GM12878 (cell line): ENCODE data around the gene MAMLD1. TPM values are rescaled to one million over a fixed set of nuclear protein-coding genes. Genes with fewer than 3 reads are reported as not detected.

Experiments used
- ATAC-seq: fragments of 200-7000 bp; cut with Tn5 transposase; 3 replicates; pipeline ENCODE4 v1.9.1; 2020; ENCODE audit warnings: mild to moderate bottlenecking, moderate library complexity
- BruUV-seq: library from RNA; stranded (reverse); fragments of 400-500 nt; replicated peaks from 2 replicates; lab custom pipeline; 2021; lab: Mats Ljungman, UMichigan
- CTCF ChIA-PET: fragments of 300-600 bp; sonication (Branson Sonifier 250); formaldehyde crosslinking; extraction: SDS; loops from one replicate; lab custom pipeline; 2021; ENCODE audit warnings: inconsistent platforms; lab: Yijun Ruan, JAX
- POLR2A ChIA-PET: fragments of 350-600 bp; formaldehyde crosslinking; extraction: SDS; loops from one replicate; lab custom pipeline; 2021; ENCODE audit warnings: inconsistent platforms; lab: Charles Lee
- RAD21 ChIA-PET: fragments of 300-600 bp; sonication (Branson Sonifier 250); formaldehyde crosslinking; loops from one replicate; lab custom pipeline; 2023; ENCODE audit warnings: antibody characterized with exemption; ENCODE audit not compliant: unreplicated experiment; lab: Charles Lee
- SMC1A ChIA-PET: fragments of 300-600 bp; sonication (Branson Sonifier 250); formaldehyde crosslinking; loops from one replicate; lab custom pipeline; 2023; ENCODE audit not compliant: unreplicated experiment, uncharacterized antibody; lab: Charles Lee
- DNase-seq: peaks from one replicate; pipeline ENCODE4 v3.0.0-alpha.2; 2011; ENCODE audit warnings: low read depth, low spot score
- FAIRE-seq: peaks from 3 replicates; lab custom pipeline; 2011; peaks lifted over from hg19 to GRCh38; lab: Jason Lieb, UNC
- H2AFZ ChIP-seq: 2 replicates; pipeline ENCODE4 v1.6.0; 2011; ENCODE audit warnings: low read depth, low read length, control low read depth; ENCODE audit not compliant: control insufficient read depth
- H3K27ac ChIP-seq: 2 replicates; pipeline ENCODE4 v1.5.1; 2011; ENCODE audit warnings: control low read depth; ENCODE audit not compliant: control insufficient read depth, insufficient read depth
- H3K27me3 ChIP-seq, 2 experiments: replicated peaks in 1 of 2; 2 replicates each; pipeline versions ENCODE4 v1.6.0 to v1.6.1; 2011; ENCODE audit warnings: low read length in 1 of 2; ENCODE audit not compliant: control insufficient read depth in 2 of 2, insufficient read depth in 2 of 2
- H3K36me3 ChIP-seq, 2 experiments: 2 replicates each; pipeline ENCODE4 v1.5.1; 2011; ENCODE audit warnings: low read length in 1 of 2; ENCODE audit not compliant: control insufficient read depth in 2 of 2, insufficient read depth in 2 of 2
- H3K4me1 ChIP-seq: 2 replicates; pipeline ENCODE4 v1.6.1; 2011; ENCODE audit warnings: mild to moderate bottlenecking, low read length, moderate library complexity, mixed read lengths; ENCODE audit not compliant: control insufficient read depth, insufficient read depth
- H3K4me2 ChIP-seq: 2 replicates; pipeline ENCODE4 v1.6.0; 2011; ENCODE audit warnings: control low read depth; ENCODE audit not compliant: control insufficient read depth, insufficient read depth
- H3K4me3 ChIP-seq: fragments of 200-600 bp; sonication (generic); 2 replicates; pipeline ENCODE4 v1.5.1; 2016
- H3K79me2 ChIP-seq: 2 replicates; pipeline ENCODE4 v1.6.0; 2011; ENCODE audit warnings: low read length; ENCODE audit not compliant: control insufficient read depth, insufficient read depth
- H3K9ac ChIP-seq: 2 replicates; pipeline ENCODE4 v1.8.0; 2011; ENCODE audit warnings: low read length, control low read depth, mixed read lengths; ENCODE audit not compliant: control insufficient read depth, insufficient read depth
- H3K9me3 ChIP-seq: replicated peaks from 3 replicates; pipeline ENCODE4 v1.5.1; 2011; ENCODE audit warnings: mild to moderate bottlenecking, low read length; ENCODE audit not compliant: control insufficient read depth, insufficient read depth
- H4K20me1 ChIP-seq: 2 replicates; pipeline ENCODE4 v1.6.0; 2011; ENCODE audit not compliant: control insufficient read depth, insufficient read depth
- ATF7 ChIP-seq: fragments of 450-650 bp; IDR thresholded peaks from 2 replicates; pipeline ENCODE4 v1.6.1; 2016; ENCODE audit warnings: low read depth, mild to moderate bottlenecking
- CEBPB ChIP-seq, 2 experiments: fragments of 150-350 bp in 1 of 2; IDR thresholded peaks; 2 replicates each; pipeline ENCODE4 v1.6.1; 2012 to 2014; ENCODE audit warnings: low read depth in 2 of 2, low read length in 2 of 2, borderline replicate concordance in 1 of 2, inconsistent platforms in 1 of 2
- CHD1 ChIP-seq: IDR thresholded peaks from 2 replicates; pipeline ENCODE4 v1.6.1; 2012; ENCODE audit warnings: low read depth, low read length, improper control_type of control experiment
- ESRRA ChIP-seq: IDR thresholded peaks from 2 replicates; pipeline ENCODE4 v1.6.1; 2012; ENCODE audit warnings: mild to moderate bottlenecking, low read length, improper control_type of control experiment
- KAT2A ChIP-seq: conservative IDR thresholded peaks from 2 replicates; pipeline ENCODE4 v1.6.1; 2011; ENCODE audit warnings: low read depth, low read length; ENCODE audit not compliant: control insufficient read depth
- RELA ChIP-seq: fragments of 450-650 bp; IDR thresholded peaks from 2 replicates; pipeline ENCODE4 v1.8.0; 2014; ENCODE audit warnings: borderline replicate concordance; ENCODE audit not compliant: partially characterized antibody
- WGBS: methylation state at CpG from one replicate; pipeline ENCODE4 v1.1.6; 2016; ENCODE audit warnings: low lambda C conversion rate; ENCODE audit not compliant: insufficient replicate concordance, insufficient coverage; ENCODE audit errors: missing lambda C conversion rate; 5-methylcytosine and 5-hydroxymethylcytosine counted together
- in situ Hi-C: fragments of 300-500 bp; cut with MboI; formaldehyde crosslinking; loops from 9 replicates; pipeline ENCODE4 v1.14.3; 2018; ENCODE audit warnings: mixed read lengths
- intact Hi-C: fragments of 100-400 bp; cut with micrococcal nuclease; formaldehyde crosslinking; loops from one replicate; pipeline ENCODE4 v1.14.2; 2022; ENCODE audit not compliant: unreplicated experiment
- polyA plus RNA-seq, 11 experiments: library from polyadenylated mRNA; depleted of rRNA in 4 of 11; unstranded in 6 of 11; stranded (reverse) in 5 of 11; fragments of >200 nt; fragmentation: Nextera tagmentation in 4 of 11; fragmentation: Illumina TruSeq in 1 of 11; extraction: Ambion mirVana in 4 of 11; extraction: Trizol in 1 of 11; gene quantifications; 1 replicate in 1 of 11; 2 replicates in 10 of 11; pipeline versions ENCODE4 v1.2.1 to v1.2.3, GENCODE V29; 2011 to 2016; ENCODE audit warnings: inconsistent platforms in 2 of 11, missing spikeins in 2 of 11, low read depth in 1 of 11
- total RNA-seq, 4 experiments: library from RNA; depleted of rRNA in 3 of 4; stranded (reverse); fragments of >200 nt in 3 of 4; fragmentation: Illumina TruSeq in 1 of 4; extraction: Trizol in 1 of 4; gene quantifications; 2 replicates each; pipeline versions ENCODE4 v1.2.1 to v1.2.3, GENCODE V29; 2013 to 2021
- TF ChIP-seq, protein P1 (sequence below): fragments of 450-650 bp; IDR thresholded peaks from 2 replicates; pipeline ENCODE4 v1.6.1; 2017; ENCODE audit warnings: antibody characterized with exemption, mild to moderate bottlenecking, moderate library complexity
- TF ChIP-seq, protein P2 (sequence below): IDR thresholded peaks from 2 replicates; pipeline ENCODE4 v1.6.1; 2011; ENCODE audit warnings: borderline replicate concordance, low read depth, mild to moderate bottlenecking, moderate library complexity, mixed read lengths, low read length; ENCODE audit not compliant: insufficient read depth; ENCODE audit errors: extremely low read length
- TF ChIP-seq, protein P3 (sequence below): fragments of 450-650 bp; IDR thresholded peaks from 2 replicates; pipeline ENCODE4 v1.6.1; 2017; ENCODE audit warnings: mild to moderate bottlenecking
- TF ChIP-seq, protein P4 (sequence below): IDR thresholded peaks from 2 replicates; pipeline ENCODE4 v1.6.1; 2012; ENCODE audit warnings: low read depth, low read length, improper control_type of control experiment

MAMLD1 gene
- total and polyA plus RNA-seq, 10 of the 15 experiments (the other 5 are each of a cell fraction or from before 2014, with no cell fraction given): 0.03 to 0.05 TPM; not detected in 8

DNA sequence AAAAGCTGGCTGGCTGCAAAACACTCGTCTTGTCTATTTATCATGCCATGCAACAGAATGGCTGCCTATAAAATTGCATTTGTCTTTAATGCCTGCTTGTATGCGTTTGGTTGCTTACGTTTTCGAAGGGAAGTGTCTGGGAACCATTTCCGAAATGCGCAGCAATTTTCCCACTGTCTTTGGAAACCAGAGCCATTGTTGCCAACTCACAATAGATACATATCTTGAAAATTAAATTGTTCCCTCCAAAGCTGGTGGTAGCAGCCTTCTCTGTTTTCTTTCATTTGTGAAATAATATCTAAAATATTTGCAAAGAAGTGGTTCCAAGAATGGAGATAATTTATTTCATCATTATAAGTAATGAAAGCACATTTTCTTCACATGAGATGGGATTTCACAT, 53.4 kb downstream of the MAMLD1 start:
- Histone ChIP-seq H3K27ac (no peak overlapping the region), H3K36me3 (no peaks in the 10 kb centered on the region), H3K4me3 (no peak overlapping the region), H2AFZ (no peak overlapping the region), H3K9ac (no peak overlapping the region), H3K4me1 (no peaks in the 10 kb centered on the region), H3K4me2 (no peak overlapping the region), H3K27me3 (no peaks in the 10 kb centered on the region), H3K9me3 (no peaks in the 10 kb centered on the region), H4K20me1 (no peaks in the 10 kb centered on the region), H3K79me2 (no peaks in the 10 kb centered on the region)
- RAD21 ChIA-PET: no interaction called here
- ATAC-seq: no peak
- POLR2A ChIA-PET: no interaction called here
- no peak for TF ChIP-seq CEBPB (IDR thresholded peaks at IDR 0.05; ENCODE audit: borderline replicate concordance in 1 of 2, low read depth in 2 of 2, low read length in 2 of 2)
- SMC1A ChIA-PET: no interaction called here
- DNase-seq: no peak
- no TSS peak for BruUV-seq
- 28% methylated on average over 6 of the region's 6 CpGs for WGBS
- in situ Hi-C loops: no loop called here
- CTCF ChIA-PET: no interaction called here
- intact Hi-C loops: no loop called here
- no peak for FAIRE-seq

DNA sequence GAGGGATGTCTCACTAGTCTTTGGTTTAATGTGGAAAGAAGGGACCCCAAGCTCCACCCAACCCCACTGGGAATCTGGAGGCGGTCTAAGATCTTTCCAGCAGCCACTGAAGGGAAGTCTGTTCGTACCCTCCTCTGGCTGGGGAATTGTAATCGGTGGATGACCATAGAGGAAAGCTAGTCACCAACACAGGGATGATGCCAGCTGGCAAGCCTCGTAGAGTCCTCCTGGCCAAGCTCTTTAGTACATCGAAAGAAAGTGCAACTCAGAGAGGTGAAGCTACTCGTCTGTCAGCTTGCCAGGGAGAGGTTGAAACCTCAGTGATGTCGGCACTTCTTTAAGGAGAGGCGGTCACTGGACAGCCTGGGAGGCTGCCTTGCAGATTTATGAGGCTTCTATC, 58.7 kb downstream of the MAMLD1 start:
- Histone ChIP-seq H4K20me1 (no peaks in the 10 kb centered on the region), H3K4me2 (no peak overlapping the region), H3K79me2 (no peaks in the 10 kb centered on the region), H3K9me3 (no peaks in the 10 kb centered on the region), H3K4me1 (no peaks in the 10 kb centered on the region), H2AFZ (no peak overlapping the region), H3K4me3 (no peak overlapping the region), H3K27me3 (no peaks in the 10 kb centered on the region), H3K36me3 (no peaks in the 10 kb centered on the region), H3K9ac (no peak overlapping the region), H3K27ac (no peak overlapping the region)
- RAD21 ChIA-PET: no interaction called here
- CTCF ChIA-PET: no interaction called here
- no TSS peak for BruUV-seq
- 30% methylated on average over 8 of the region's 8 CpGs for WGBS
- POLR2A ChIA-PET: no interaction called here
- DNase-seq: no peak
- FAIRE-seq: no peak
- SMC1A ChIA-PET: no interaction called here
- in situ Hi-C loops (no loop called here), intact Hi-C loops (no loop called here)
- ATAC-seq: no peak
- TF ChIP-seq, protein P1, sequence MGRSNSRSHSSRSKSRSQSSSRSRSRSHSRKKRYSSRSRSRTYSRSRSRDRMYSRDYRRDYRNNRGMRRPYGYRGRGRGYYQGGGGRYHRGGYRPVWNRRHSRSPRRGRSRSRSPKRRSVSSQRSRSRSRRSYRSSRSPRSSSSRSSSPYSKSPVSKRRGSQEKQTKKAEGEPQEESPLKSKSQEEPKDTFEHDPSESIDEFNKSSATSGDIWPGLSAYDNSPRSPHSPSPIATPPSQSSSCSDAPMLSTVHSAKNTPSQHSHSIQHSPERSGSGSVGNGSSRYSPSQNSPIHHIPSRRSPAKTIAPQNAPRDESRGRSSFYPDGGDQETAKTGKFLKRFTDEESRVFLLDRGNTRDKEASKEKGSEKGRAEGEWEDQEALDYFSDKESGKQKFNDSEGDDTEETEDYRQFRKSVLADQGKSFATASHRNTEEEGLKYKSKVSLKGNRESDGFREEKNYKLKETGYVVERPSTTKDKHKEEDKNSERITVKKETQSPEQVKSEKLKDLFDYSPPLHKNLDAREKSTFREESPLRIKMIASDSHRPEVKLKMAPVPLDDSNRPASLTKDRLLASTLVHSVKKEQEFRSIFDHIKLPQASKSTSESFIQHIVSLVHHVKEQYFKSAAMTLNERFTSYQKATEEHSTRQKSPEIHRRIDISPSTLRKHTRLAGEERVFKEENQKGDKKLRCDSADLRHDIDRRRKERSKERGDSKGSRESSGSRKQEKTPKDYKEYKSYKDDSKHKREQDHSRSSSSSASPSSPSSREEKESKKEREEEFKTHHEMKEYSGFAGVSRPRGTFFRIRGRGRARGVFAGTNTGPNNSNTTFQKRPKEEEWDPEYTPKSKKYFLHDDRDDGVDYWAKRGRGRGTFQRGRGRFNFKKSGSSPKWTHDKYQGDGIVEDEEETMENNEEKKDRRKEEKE: no peak
- TF ChIP-seq RELA (no peak), CHD1 (no peak), ATF7 (no peak), KAT2A (no peak), ESRRA (no peak)
- TF ChIP-seq, protein P2, sequence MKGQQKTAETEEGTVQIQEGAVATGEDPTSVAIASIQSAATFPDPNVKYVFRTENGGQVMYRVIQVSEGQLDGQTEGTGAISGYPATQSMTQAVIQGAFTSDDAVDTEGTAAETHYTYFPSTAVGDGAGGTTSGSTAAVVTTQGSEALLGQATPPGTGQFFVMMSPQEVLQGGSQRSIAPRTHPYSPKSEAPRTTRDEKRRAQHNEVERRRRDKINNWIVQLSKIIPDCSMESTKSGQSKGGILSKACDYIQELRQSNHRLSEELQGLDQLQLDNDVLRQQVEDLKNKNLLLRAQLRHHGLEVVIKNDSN: no peak
- TF ChIP-seq, protein P3, sequence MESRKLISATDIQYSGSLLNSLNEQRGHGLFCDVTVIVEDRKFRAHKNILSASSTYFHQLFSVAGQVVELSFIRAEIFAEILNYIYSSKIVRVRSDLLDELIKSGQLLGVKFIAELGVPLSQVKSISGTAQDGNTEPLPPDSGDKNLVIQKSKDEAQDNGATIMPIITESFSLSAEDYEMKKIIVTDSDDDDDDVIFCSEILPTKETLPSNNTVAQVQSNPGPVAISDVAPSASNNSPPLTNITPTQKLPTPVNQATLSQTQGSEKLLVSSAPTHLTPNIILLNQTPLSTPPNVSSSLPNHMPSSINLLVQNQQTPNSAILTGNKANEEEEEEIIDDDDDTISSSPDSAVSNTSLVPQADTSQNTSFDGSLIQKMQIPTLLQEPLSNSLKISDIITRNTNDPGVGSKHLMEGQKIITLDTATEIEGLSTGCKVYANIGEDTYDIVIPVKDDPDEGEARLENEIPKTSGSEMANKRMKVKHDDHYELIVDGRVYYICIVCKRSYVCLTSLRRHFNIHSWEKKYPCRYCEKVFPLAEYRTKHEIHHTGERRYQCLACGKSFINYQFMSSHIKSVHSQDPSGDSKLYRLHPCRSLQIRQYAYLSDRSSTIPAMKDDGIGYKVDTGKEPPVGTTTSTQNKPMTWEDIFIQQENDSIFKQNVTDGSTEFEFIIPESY: no peak
- TF ChIP-seq, protein P4, sequence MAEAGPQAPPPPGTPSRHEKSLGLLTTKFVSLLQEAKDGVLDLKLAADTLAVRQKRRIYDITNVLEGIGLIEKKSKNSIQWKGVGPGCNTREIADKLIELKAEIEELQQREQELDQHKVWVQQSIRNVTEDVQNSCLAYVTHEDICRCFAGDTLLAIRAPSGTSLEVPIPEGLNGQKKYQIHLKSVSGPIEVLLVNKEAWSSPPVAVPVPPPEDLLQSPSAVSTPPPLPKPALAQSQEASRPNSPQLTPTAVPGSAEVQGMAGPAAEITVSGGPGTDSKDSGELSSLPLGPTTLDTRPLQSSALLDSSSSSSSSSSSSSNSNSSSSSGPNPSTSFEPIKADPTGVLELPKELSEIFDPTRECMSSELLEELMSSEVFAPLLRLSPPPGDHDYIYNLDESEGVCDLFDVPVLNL: no peak
